HG02981 (cell line): ENCODE results near the gene TEX50.
"Not testable (repeated sequence)": the region's sequence is repeated elsewhere in the genome, so short reads cannot be mapped to it uniquely, and the experiment has no call there.

ENCODE experiments used
- ATAC-seq: cut with Tn5 transposase; IDR thresholded peaks from one replicate; pipeline ENCODE4 v1.9.1; 2021; ENCODE audit warnings: mild to moderate bottlenecking, moderate library complexity; ENCODE audit not compliant: unreplicated experiment

The TEX50 gene

GRCh38 chr1:173635116-173635515 lies at the start of gene TEX50:
Gene TEX50, plus strand, starts transcription at chr1:173635338. Its CDS starts 184 bp downstream, at chr1:173635522.
- no peak for ATAC-seq

GRCh38 chr1:173590557-173590956 lies 44.6 kb upstream of the TEX50 start:
- no peak for ATAC-seq

GRCh38 chr1:173591138-173591537 lies 44.0 kb upstream of the TEX50 start:
- ATAC-seq = not testable (repeated sequence)

GRCh38 chr1:173596097-173596825 lies 38.9 kb upstream of the TEX50 start:
- no peak for ATAC-seq

- no peak for ATAC-seq
Measured at GRCh38 chr1:173601588-173601987, 33.5 kb upstream of the TEX50 start.

- no peak for ATAC-seq
Measured at GRCh38 chr1:173603056-173603591, 32.0 kb upstream of the TEX50 start, which contains the start of gene SLC9C2. Gene SLC9C2, minus strand, starts transcription at chr1:173603072. Its CDS starts 1,296 bp downstream, at chr1:173601776.

- ATAC-seq = no peak
Measured at GRCh38 chr1:173608503-173609216, 26.5 kb upstream of the TEX50 start.

GRCh38 chr1:173613086-173613485 lies 22.1 kb upstream of the TEX50 start:
- ATAC-seq = not testable (repeated sequence)

GRCh38 chr1:173616859-173617258 lies 18.3 kb upstream of the TEX50 start:
- ATAC-seq = no peak

GRCh38 chr1:173627269-173627668 lies 7.9 kb upstream of the TEX50 start:
- no peak for ATAC-seq

- ATAC-seq = no peak
Measured at GRCh38 chr1:173628888-173629287, 6.2 kb upstream of the TEX50 start.

GRCh38 chr1:173637236-173638042 lies 2.3 kb downstream of the TEX50 start:
- ATAC-seq = not testable (repeated sequence)

GRCh38 chr1:173638043-173639021 lies 3.2 kb downstream of the TEX50 start:
- ATAC-seq = no peak

- ATAC-seq = no peak
Measured at GRCh38 chr1:173639102-173639501, 4.0 kb downstream of the TEX50 start.

GRCh38 chr1:173642450-173643139 lies 7.5 kb downstream of the TEX50 start:
- ATAC-seq = not testable (repeated sequence)

GRCh38 chr1:173646656-173647055 lies 11.5 kb downstream of the TEX50 start:
- no peak for ATAC-seq

- ATAC-seq = no peak
Measured at GRCh38 chr1:173648880-173649605, 13.9 kb downstream of the TEX50 start.

- no peak for ATAC-seq
Measured at GRCh38 chr1:173660306-173660705, 25.2 kb downstream of the TEX50 start.

GRCh38 chr1:173661271-173661670 lies 26.1 kb downstream of the TEX50 start:
- no peak for ATAC-seq
